C4-2B (cell line): ENCODE data around the gene CDH11.

Experiments used
- ZFX ChIP-seq: fragments of 450-650 bp; IDR thresholded peaks from 2 replicates; pipeline ENCODE4 v1.6.1; 2017
- TF ChIP-seq, protein P1 (sequence below): fragments of 450-650 bp; conservative IDR thresholded peaks from 2 replicates; pipeline ENCODE4 v1.5.1; 2017; ENCODE audit warnings: mild to moderate bottlenecking

DNA sequence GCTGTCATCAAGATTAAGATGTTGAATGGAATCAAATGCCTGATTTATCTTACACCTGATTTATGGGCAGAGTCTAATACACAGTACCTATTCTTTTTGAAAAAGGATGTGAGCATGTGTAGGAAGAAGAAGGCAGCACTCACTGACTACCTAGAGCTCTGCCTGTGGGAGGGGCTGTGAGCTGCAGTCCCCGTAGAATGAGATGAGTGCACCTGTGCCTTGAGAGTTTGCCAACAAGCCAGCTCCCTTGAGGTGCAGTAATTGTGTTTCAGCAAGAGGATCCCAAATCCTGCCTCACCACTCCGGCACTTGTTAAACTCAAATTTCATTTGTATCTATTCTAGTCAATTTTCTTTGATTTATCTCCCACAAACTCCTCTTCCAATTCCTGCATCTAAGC, 46.0 kb downstream of the CDH11 start:
- TF ChIP-seq, protein P1, sequence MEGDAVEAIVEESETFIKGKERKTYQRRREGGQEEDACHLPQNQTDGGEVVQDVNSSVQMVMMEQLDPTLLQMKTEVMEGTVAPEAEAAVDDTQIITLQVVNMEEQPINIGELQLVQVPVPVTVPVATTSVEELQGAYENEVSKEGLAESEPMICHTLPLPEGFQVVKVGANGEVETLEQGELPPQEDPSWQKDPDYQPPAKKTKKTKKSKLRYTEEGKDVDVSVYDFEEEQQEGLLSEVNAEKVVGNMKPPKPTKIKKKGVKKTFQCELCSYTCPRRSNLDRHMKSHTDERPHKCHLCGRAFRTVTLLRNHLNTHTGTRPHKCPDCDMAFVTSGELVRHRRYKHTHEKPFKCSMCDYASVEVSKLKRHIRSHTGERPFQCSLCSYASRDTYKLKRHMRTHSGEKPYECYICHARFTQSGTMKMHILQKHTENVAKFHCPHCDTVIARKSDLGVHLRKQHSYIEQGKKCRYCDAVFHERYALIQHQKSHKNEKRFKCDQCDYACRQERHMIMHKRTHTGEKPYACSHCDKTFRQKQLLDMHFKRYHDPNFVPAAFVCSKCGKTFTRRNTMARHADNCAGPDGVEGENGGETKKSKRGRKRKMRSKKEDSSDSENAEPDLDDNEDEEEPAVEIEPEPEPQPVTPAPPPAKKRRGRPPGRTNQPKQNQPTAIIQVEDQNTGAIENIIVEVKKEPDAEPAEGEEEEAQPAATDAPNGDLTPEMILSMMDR: no peak
- no peak for TF ChIP-seq ZFX
